ENCODE data around the gene PLEK2.
A peak's percentile ranks its signal among the peaks of the same experiment; 100 is the strongest.

The PLEK2 gene

GRCh38 chr14:67423424-67423823 is 11.5 kb upstream of the PLEK2 start:
- Histone ChIP-seq H3K27me3 (ENCODE audit: insufficient read depth, low read depth) (no peaks in the 10 kb centered on the region), H3K4me3 (IDR thresholded peaks at IDR 0.05; ENCODE audit: insufficient read depth, low read depth, low read length) (no peak overlapping the region), H3K36me3 (ENCODE audit: insufficient read depth) (no peaks in the 10 kb centered on the region), H3K9ac (no peak overlapping the region), H4K20me1 (ENCODE audit: insufficient read depth) (no peaks in the 10 kb centered on the region), H2AFZ (ENCODE audit: low read depth) (no peak overlapping the region), H3K27ac (no peak overlapping the region), H3K4me1 (ENCODE audit: low read depth, poor library complexity, severe bottlenecking) (no peaks in the 10 kb centered on the region), H3K4me2 (no peak overlapping the region), H3K79me2 (ENCODE audit: insufficient read depth, low read depth) (no peaks in the 10 kb centered on the region)
- no peak for TF ChIP-seq CTCF (conservative IDR thresholded peaks at IDR 0.05; ENCODE audit: low read depth, low read length)

DNA sequence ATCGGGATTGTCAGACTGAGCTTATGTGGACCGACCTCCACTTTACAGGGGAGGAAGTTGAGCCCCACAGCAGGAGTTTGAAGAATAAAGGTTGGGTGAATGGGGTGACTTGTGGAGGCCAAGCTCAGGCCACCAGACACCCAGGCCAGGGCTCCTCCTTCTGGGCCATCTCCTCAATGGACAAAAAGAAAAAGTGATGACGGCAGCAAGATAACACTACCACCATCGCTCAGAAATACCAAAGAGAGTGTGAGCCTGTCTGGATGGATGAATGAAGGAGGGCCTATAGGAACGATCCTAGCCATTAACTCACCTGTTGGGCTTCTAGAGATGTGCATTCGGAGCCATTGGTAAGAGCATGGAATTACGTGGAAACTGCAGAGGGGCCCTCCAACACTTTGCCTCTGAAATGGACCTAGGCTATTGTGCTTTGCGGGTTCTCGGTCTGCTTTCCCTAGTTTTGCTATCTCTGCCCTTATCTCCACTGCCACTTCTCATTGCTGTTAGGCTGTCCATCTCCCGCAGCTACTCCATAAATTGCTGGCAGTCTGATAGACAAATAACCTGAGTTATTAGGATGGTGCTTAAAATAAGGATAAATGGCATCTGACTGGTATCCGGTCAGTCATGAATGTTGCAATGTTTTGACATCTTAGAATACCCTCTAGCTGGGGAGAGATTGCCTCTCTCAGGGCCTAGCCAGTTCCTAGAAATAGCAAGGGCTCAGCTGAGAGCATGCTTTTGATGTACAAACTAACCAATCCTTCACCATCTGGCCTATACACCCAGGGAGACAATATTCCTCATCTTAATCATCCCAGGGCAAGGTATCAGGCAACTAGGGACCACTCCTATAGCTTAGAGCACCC is 9.6 kb upstream of the PLEK2 start:
- H4K20me1 ChIP-seq (ENCODE audit: insufficient read depth) = no peaks in the 10 kb centered on the region
- no peak for TF ChIP-seq CTCF (conservative IDR thresholded peaks at IDR 0.05; ENCODE audit: low read depth, low read length)
- no peak overlapping the region for H3K9ac ChIP-seq
- H3K27me3 ChIP-seq (ENCODE audit: insufficient read depth, low read depth) = no peaks in the 10 kb centered on the region
- H2AFZ ChIP-seq (ENCODE audit: low read depth) = no peak overlapping the region
- no peaks in the 10 kb centered on the region for H3K36me3 ChIP-seq (ENCODE audit: insufficient read depth)
- no peaks in the 10 kb centered on the region for H3K4me1 ChIP-seq (ENCODE audit: low read depth, poor library complexity, severe bottlenecking)
- H3K27ac ChIP-seq = no peak overlapping the region
- no peak overlapping the region for H3K4me2 ChIP-seq
- H3K79me2 ChIP-seq (ENCODE audit: insufficient read depth, low read depth) = no peaks in the 10 kb centered on the region
- H3K4me3 ChIP-seq (IDR thresholded peaks at IDR 0.05; ENCODE audit: insufficient read depth, low read depth, low read length) = no peak overlapping the region

- no peak overlapping the region for H2AFZ ChIP-seq (ENCODE audit: low read depth)
- H3K4me1 ChIP-seq (ENCODE audit: low read depth, poor library complexity, severe bottlenecking) = no peaks in the 10 kb centered on the region
- TF ChIP-seq CTCF (conservative IDR thresholded peaks at IDR 0.05; ENCODE audit: low read depth, low read length) = peak; percentile 58
- H3K36me3 ChIP-seq (ENCODE audit: insufficient read depth) = no peaks in the 10 kb centered on the region
- H3K9ac ChIP-seq = no peak overlapping the region
- no peak overlapping the region for H3K27ac ChIP-seq
- H4K20me1 ChIP-seq (ENCODE audit: insufficient read depth) = no peaks in the 10 kb centered on the region
- H3K27me3 ChIP-seq (ENCODE audit: insufficient read depth, low read depth) = no peaks in the 10 kb centered on the region
- H3K79me2 ChIP-seq (ENCODE audit: insufficient read depth, low read depth) = no peaks in the 10 kb centered on the region
- no peak overlapping the region for H3K4me3 ChIP-seq (IDR thresholded peaks at IDR 0.05; ENCODE audit: insufficient read depth, low read depth, low read length)
- no peak overlapping the region for H3K4me2 ChIP-seq
Observed at GRCh38 chr14:67420102-67420739, 8.3 kb upstream of the PLEK2 start.

GRCh38 chr14:67418401-67419191 is 6.6 kb upstream of the PLEK2 start:
- Histone ChIP-seq H3K4me1 (ENCODE audit: low read depth, poor library complexity, severe bottlenecking) (no peaks in the 10 kb centered on the region), H3K9ac (no peak overlapping the region)

More at GRCh38 chr14:67418401-67419191, 6.6 kb upstream of the PLEK2 start:
- Histone ChIP-seq H3K27ac (no peak overlapping the region), H2AFZ (ENCODE audit: low read depth) (no peak overlapping the region), H3K79me2 (ENCODE audit: insufficient read depth, low read depth) (no peaks in the 10 kb centered on the region), H3K4me3 (IDR thresholded peaks at IDR 0.05; ENCODE audit: insufficient read depth, low read depth, low read length) (no peak overlapping the region), H3K4me2 (no peak overlapping the region), H3K36me3 (ENCODE audit: insufficient read depth) (no peaks in the 10 kb centered on the region), H4K20me1 (ENCODE audit: insufficient read depth) (no peaks in the 10 kb centered on the region), H3K27me3 (ENCODE audit: insufficient read depth, low read depth) (no peaks in the 10 kb centered on the region)
- no peak for TF ChIP-seq CTCF (conservative IDR thresholded peaks at IDR 0.05; ENCODE audit: low read depth, low read length)

Measured in KMS-11 (cell line).